Hippocampal formation (tissue), 2 donors: ENCODE data around the gene SH3PXD2B.
"Not testable (repeated sequence)": the region's sequence is repeated elsewhere in the genome, so short reads cannot be mapped to it uniquely, and the experiment has no call there.

Source experiments
- DNase-seq, 2 donors: peaks; one replicate each; lab custom pipeline; 2025; lab: John Stamatoyannopoulos, UW

Gene SH3PXD2B

DNA sequence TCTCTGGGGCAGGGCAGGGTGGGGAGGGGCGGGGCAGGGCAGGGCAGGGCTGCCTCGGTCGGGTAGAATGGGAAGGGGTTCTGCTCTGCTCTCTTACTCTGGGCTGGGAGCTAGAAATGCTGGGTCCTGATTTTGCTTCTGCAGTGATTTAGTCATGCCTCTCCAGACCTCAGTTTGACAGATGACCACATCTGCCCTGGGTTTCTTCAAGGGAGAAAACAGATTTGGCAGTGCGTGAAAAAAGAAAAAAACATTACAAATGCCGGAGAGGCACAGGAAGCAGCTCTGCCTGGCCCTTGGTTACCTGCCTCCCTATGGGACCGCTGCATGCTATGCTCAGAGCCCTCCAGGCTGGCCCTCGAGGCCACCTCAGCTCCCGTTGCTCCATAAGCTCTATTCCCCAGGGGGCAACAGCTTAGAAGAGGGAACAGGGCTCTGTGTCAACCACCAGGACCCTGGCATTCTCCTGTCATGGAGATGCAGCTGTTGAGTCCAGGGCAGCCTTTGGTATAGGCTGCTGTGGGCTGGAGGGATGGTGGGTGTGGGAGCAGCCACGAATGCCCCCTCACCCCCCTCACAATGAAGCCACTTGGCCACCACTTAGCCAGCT lies 117.5 kb downstream of the SH3PXD2B start:
- DNase-seq = no peak

GRCh38 chr5:172336264-172336663 lies 118.1 kb downstream of the SH3PXD2B start:
- DNase-seq = no peak

DNA sequence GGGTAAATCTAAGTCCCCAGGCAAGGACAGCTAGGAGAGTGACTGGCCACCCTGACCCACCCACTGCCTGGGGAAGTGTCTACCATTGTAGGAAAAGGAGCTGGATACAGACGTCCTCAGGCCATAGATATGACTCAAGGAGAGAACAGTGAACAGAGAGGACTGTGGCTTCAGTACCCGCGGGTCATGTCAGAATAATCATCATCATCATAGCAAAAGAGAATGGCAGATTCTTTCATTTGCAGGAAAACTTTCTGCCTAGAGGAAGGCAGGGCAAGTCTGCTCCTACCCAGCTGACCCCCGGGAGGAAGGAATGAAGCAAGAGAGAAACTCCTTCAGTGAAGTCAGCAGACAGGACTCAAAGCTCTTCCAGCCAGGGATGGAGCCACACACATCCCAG lies 118.6 kb downstream of the SH3PXD2B start:
- no peak for DNase-seq

DNA sequence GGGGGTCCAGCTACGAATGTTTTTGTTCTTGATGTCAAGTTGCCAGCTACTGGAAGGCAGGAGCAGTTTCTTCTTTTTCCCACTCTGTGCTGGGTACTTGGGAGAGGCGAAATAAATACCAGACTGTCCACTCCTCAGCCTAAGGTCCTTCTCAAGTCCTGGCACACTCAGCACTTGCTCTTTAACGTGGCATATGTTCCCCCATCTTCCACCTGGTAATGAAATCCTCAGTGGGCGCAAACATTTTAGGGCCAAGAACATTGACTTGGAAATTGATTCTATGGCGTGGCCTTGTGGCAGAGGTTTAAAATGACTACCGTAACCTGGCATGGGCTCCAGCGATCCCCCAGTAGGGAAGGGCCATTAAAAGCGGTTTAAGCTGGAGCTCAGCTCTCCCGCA lies 119.7 kb downstream of the SH3PXD2B start:
- no peak for DNase-seq

DNA sequence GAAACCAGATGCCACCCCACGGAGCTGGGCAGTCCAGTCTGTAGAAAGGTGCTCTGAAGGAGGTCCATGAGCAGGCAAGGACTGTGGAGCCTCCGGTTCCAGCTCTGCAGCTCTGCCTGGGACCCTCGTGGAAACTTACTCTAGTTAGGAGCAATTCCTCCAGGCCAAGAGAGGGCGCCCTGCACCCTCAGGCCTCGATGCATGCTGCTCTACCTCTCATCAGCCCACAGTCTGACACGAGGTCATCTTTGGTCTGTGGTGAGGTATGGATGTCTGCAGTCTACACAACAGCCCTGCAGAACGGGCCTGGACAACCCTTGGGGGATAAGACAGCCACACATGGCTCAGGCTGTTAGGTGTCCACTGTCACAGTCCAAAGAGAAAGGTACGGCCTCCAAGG lies 120.1 kb downstream of the SH3PXD2B start:
- DNase-seq = no peak

DNA sequence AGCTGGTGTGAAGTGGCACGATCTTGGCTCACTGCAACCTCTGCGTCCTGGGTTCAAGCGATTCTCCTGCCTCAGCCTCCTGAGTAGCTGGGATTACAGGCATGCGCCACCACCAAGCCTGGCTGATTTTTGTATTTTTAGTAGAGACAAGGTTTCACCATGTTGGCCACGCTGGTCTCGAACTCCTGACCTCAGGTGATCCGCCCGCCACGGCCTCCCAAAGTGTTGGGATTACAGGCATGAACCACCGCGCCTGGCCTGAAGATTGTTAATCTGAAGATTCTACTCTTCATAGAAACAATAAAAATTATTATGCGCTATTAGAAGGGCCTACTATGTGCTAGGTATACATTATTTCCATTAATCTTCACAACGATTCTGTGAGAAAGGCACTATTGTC lies 127.4 kb downstream of the SH3PXD2B start:
- DNase-seq = not testable (repeated sequence)

GRCh38 chr5:172325452-172325851 lies 128.9 kb downstream of the SH3PXD2B start:
- no peak for DNase-seq

DNA sequence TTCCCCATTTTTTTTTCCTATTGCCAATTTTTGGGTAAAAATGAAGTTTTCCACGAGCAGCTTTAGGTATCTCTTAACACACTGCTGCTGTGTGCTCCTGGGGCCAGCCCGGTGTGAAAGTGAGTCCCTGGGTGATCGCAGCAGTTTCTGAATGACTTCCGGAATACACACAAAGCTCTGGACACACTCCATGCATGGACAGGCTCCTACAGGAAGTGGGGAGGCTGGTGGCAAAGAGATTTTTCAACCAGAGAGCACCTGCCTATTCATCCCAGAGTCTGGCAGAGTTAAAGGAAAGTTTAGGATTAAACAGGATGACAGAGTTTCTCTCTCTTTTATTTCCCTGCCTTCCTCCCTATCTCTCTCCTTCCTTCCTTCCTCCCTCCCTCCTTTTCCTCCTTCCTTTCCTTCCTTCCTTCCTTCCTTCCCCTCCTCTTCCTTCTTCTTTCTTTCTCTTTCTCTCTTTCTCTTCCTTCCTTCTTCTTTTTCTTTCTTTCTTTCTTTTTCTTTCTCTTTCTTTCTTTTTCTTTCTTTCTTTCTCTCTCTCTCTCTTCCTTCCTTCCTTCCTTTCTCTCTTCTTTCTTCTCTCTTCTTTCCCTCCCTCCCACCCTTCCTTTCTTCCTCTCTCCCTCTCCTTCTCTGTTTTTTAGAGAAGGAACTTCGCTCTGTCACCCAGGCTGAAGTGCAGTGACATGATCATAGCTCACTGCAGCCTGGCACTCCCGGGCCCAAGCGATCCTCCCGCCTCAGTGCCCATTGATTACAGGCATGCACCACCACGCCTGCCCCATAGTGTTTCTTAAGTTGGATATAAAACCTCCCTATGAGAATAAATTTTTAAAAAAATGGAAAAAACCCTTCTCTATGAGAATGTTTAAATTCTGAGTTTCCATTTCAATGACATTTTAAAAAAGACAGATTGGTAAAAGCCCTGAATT lies 132.0 kb downstream of the SH3PXD2B start:
- no peak for DNase-seq

GRCh38 chr5:172321593-172321992 lies 132.7 kb downstream of the SH3PXD2B start:
- DNase-seq = no peak

GRCh38 chr5:172319708-172320441 lies 134.4 kb downstream of the SH3PXD2B start:
- DNase-seq = no peak

- no peak for DNase-seq
These were observed 138.5 kb downstream of the SH3PXD2B start for GRCh38 chr5:172315587-172316493.

- no peak for DNase-seq
These were observed 140.4 kb downstream of the SH3PXD2B start for GRCh38 chr5:172313915-172314314.

DNA sequence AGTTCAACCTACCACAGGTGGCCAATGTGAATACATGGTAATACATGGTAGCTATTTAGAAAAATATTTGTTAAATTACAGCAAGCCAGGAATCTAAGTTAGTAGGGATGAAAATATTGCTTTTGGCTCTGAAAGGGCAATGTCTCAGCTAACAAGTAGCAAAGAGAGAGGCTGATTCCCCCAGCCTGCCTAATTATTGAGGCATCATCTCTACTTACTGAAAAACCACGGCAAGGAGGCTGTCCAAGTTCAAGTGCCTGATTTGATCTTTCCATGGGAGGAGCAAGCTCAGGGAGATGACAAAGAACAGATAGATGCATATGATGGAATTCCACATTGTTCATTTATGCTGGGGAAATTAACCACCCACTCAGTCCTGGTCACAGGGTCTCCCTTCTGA lies 142.0 kb downstream of the SH3PXD2B start:
- no peak for DNase-seq

DNA sequence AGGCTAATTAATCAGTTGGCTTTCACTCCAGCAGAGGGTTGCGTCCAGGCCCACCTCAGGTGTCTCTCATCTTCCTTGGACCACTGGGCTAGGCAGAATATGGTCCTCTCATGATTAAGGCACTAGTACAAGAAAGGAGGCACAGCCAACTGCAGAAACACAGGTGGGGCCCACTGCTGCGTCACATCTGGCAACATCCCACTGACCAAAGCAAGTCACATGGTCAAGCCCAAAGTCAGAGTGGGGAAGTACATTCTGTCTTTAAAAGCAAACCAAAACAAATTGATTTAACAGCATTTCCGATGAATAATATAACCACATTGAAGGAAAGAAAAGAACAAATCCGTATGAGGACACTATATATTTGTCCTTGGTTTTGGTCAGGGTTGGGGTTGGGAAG lies 142.7 kb downstream of the SH3PXD2B start:
- DNase-seq = no peak

DNA sequence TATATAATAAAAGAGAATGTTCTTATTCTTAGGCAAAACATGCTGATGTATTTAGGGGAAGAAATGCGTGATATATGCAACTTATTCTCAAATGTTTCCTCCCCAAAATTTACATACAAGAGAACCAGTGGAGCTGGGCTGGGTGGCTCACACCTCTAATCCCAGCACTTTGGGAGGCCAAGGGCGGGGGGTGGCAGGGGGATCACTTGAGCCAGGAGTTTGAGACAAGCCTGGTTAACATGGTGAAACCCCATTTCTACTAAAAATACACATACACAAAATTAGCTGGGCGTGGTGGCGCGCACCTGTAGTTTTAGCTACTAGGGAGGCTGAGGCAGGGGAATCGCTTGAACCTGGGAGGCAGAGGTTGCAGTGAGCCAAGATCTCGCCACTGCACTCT lies 143.3 kb downstream of the SH3PXD2B start:
- DNase-seq = no peak

- DNase-seq = no peak
These were observed 148.9 kb downstream of the SH3PXD2B start for GRCh38 chr5:172305380-172305779.

DNA sequence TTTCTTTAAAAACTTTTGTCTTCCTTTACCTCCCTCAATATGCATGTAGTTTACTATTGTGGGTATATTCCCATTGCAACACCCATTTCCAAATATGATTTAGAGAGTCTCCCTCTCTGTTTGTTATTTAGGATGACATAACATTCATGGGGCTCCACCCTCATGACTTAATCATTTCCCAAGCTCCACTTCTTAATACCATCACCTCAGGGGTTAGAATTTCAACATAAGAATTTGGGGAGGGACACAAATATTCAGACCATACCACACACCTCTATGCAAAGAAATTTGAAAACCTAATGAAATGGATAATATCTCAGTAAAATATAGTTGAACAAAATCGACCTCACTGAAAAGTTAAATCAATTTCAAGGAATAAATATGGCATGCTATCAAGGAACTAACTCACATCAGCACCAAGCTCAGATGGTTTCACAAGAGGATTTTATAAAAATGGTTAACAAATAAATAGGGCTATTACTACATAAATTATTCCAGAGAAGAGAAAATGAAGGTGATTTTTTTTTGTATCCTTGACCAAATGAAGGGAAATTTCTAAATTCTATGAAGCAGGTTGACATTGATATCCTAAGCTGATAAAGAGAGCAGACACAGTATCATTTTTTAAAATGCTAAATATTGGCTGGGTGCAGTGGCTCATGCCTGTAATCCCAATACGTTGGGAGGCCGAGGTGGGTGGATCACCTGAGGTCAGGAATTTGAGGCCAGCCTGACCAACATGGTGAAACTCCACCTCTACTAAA lies 150.6 kb downstream of the SH3PXD2B start:
- no peak for DNase-seq

DNA sequence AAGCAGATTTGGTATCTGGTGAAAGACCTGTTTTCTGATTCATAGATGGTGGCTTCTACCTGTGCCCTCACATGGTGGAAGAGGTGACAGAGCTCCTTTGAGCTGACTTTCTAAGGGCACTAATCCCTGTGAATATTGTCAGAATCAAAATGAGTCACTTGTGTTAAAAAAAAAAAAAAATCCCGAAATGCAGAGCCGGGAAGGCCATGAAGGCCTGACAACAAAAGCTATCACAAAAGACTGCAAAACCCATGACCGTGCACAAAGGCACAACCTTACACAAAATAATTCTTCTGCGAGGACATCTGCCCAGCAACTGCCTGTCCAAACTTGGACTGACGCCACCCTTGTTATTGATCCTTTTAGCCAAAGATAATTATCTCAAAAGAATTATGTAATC lies 151.2 kb downstream of the SH3PXD2B start:
- no peak for DNase-seq

DNA sequence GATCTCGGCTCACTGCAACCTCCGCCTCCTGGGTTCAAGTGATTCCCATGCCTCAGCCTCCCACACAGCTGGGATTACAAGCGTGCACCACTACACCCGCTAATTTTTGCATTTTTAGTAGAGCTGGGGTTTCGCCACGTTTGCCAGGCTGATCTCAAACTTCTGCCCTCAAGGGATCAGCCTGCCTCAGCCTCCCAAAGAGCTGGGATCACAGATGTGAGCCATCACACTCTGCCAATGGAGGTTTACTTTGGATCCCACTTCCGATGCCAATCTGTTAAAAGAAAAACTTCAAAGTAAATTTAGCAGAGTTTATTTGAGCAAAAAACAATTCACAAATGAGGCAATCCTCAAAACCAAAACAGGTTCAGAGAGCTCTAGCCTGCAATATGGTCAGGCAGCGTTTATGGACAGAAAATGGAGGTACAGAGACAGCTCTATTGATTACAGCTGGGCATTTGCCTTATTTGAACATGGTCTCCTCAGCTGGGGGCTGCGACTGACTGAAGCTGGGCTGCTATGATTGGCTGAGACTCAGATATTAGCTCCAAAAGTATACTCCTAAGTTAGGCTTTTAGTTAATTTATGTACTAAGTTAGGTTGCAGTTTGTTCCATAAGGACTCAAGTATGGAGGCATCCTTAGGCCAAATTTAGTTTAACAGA lies 152.1 kb downstream of the SH3PXD2B start:
- no peak for DNase-seq

- DNase-seq = no peak
These were observed 154.3 kb downstream of the SH3PXD2B start for GRCh38 chr5:172299916-172300439.
